ENCODE measurements around the gene C9orf78.

C9orf78 gene

GRCh38 chr9:129875181-129875611, 40.1 kb upstream of the C9orf78 start:
- Mint-ChIP-seq H3K36me3 (ENCODE audit: low read depth) (peaks cover 22% of the 10 kb centered on the region), H3K27ac (no peak overlapping the region), H3K27me3 (ENCODE audit: low read depth) (no peaks in the 10 kb centered on the region), H3K4me1 (peaks cover 10% of the 10 kb centered on the region), H3K4me3 (no peak overlapping the region), H3K9me3 (no peaks in the 10 kb centered on the region)
- no peak for TF ChIP-seq CTCF (IDR thresholded peaks at IDR 0.05; ENCODE audit: unreplicated experiment in 3 of 3)

- H3K9me3 Mint-ChIP-seq, result no peaks in the 10 kb centered on the region
- no peaks in the 10 kb centered on the region for H3K27me3 Mint-ChIP-seq (ENCODE audit: low read depth)
- H3K4me3 Mint-ChIP-seq, result no peak overlapping the region
- no peak for TF ChIP-seq CTCF (IDR thresholded peaks at IDR 0.05; ENCODE audit: unreplicated experiment in 3 of 3)
- H3K27ac Mint-ChIP-seq, result no peak overlapping the region
- peaks cover 9% of the 10 kb centered on the region for H3K4me1 Mint-ChIP-seq
- H3K36me3 Mint-ChIP-seq (ENCODE audit: low read depth), result peaks cover 19% of the 10 kb centered on the region
Observed at GRCh38 chr9:129874261-129875101, 39.4 kb upstream of the C9orf78 start.

- TF ChIP-seq CTCF (IDR thresholded peaks at IDR 0.05; ENCODE audit: unreplicated experiment in 3 of 3), result no peak
- Mint-ChIP-seq H3K36me3 (ENCODE audit: low read depth) (peaks cover 19% of the 10 kb centered on the region), H3K27me3 (ENCODE audit: low read depth) (no peaks in the 10 kb centered on the region), H3K4me3 (no peak overlapping the region), H3K9me3 (no peaks in the 10 kb centered on the region), H3K4me1 (peaks cover 9% of the 10 kb centered on the region), H3K27ac (no peak overlapping the region)
Observed at GRCh38 chr9:129873563-129874190, 38.6 kb upstream of the C9orf78 start.

GRCh38 chr9:129871046-129871445, 36.0 kb upstream of the C9orf78 start:
- H3K9me3 Mint-ChIP-seq, result no peaks in the 10 kb centered on the region
- no peak overlapping the region for H3K4me3 Mint-ChIP-seq
- H3K27me3 Mint-ChIP-seq (ENCODE audit: low read depth), result no peaks in the 10 kb centered on the region
- H3K4me1 Mint-ChIP-seq, result peaks cover 9% of the 10 kb centered on the region
- H3K36me3 Mint-ChIP-seq (ENCODE audit: low read depth), result peaks cover 19% of the 10 kb centered on the region
- no peak overlapping the region for H3K27ac Mint-ChIP-seq
- TF ChIP-seq CTCF (IDR thresholded peaks at IDR 0.05; ENCODE audit: unreplicated experiment in 3 of 3), result no peak

- no peak overlapping the region for H3K4me3 Mint-ChIP-seq
- H3K36me3 Mint-ChIP-seq (ENCODE audit: low read depth), result peaks cover 26% of the 10 kb centered on the region
- H3K4me1 Mint-ChIP-seq, result peaks cover 9% of the 10 kb centered on the region
- no peaks in the 10 kb centered on the region for H3K27me3 Mint-ChIP-seq (ENCODE audit: low read depth)
- TF ChIP-seq CTCF (IDR thresholded peaks at IDR 0.05; ENCODE audit: unreplicated experiment in 3 of 3), result no peak
- no peaks in the 10 kb centered on the region for H3K9me3 Mint-ChIP-seq
- no peak overlapping the region for H3K27ac Mint-ChIP-seq
Observed at GRCh38 chr9:129869585-129870501, 34.8 kb upstream of the C9orf78 start.

Data from nephron (organoid).